ENCODE data around the gene RAG1. TPM values are rescaled to one million over a fixed set of nuclear protein-coding genes. Genes with fewer than 3 reads are reported as not detected.
A peak's percentile ranks its signal among the peaks of the same experiment; 100 is the strongest.
"Not testable (repeated sequence)": the region's sequence is repeated elsewhere in the genome, so short reads cannot be mapped to it uniquely, and the experiment has no call there.

RAG1 gene
- 0.61 and 0.80 TPM in 2 replicates for total RNA-seq (2014; rRNA removed; shearing (Covaris generic))
- 0.38 and 0.65 TPM in 2 replicates for polyA plus RNA-seq (2015; cell fraction: cytosol; rRNA removed)
- 0.23 and 4.5 TPM in 2 replicates for polyA plus RNA-seq (2015; cell fraction: nucleus; rRNA removed)

GRCh38 chr11:36567694-36568093 is at the start of gene RAG1:
TSS of gene RAG1 (plus strand) at chr11:36568007. CDS start at chr11:36573305, 5,298 bp downstream.
- DNase-seq (ENCODE audit: low read depth, low spot score), result no peak

GRCh38 chr11:36530840-36531239 is 37.0 kb upstream of the RAG1 start:
- DNase-seq (ENCODE audit: low read depth, low spot score), result no peak
- in situ Hi-C loops (cut with HindIII; ENCODE audit: low pct_unique_long_range_greater_than_20kb, low sequenced_read_pairs), result no loop called here

More at GRCh38 chr11:36567694-36568093, at the start of gene RAG1:
- in situ Hi-C loops (cut with HindIII; ENCODE audit: low pct_unique_long_range_greater_than_20kb, low sequenced_read_pairs), result no loop called here

- DNase-seq (ENCODE audit: low read depth, low spot score), result no peak
- in situ Hi-C loops (cut with HindIII; ENCODE audit: low pct_unique_long_range_greater_than_20kb, low sequenced_read_pairs), result no loop called here
Measured at GRCh38 chr11:36532941-36533601, 34.7 kb upstream of the RAG1 start.

- DNase-seq (ENCODE audit: low read depth, low spot score), result no peak
- in situ Hi-C loops (cut with HindIII; ENCODE audit: low pct_unique_long_range_greater_than_20kb, low sequenced_read_pairs), result no loop called here
Measured at GRCh38 chr11:36534276-36534840, 33.4 kb upstream of the RAG1 start.

GRCh38 chr11:36540998-36541397 is 26.8 kb upstream of the RAG1 start:
- in situ Hi-C loops (cut with HindIII; ENCODE audit: low pct_unique_long_range_greater_than_20kb, low sequenced_read_pairs), result no loop called here
- peak; percentile 88 for DNase-seq (ENCODE audit: low read depth, low spot score)

GRCh38 chr11:36550385-36551115 is 17.3 kb upstream of the RAG1 start:
- DNase-seq (ENCODE audit: low read depth, low spot score), result no peak
- in situ Hi-C loops (cut with HindIII; ENCODE audit: low pct_unique_long_range_greater_than_20kb, low sequenced_read_pairs), result no loop called here

- DNase-seq (ENCODE audit: low read depth, low spot score); in situ Hi-C loops (cut with HindIII; ENCODE audit: low pct_unique_long_range_greater_than_20kb, low sequenced_read_pairs): not testable (repeated sequence)
Measured at GRCh38 chr11:36557390-36557789, 10.4 kb upstream of the RAG1 start.

GRCh38 chr11:36557991-36558390 is 9.8 kb upstream of the RAG1 start:
- in situ Hi-C loops (cut with HindIII; ENCODE audit: low pct_unique_long_range_greater_than_20kb, low sequenced_read_pairs), result no loop called here
- no peak for DNase-seq (ENCODE audit: low read depth, low spot score)

- in situ Hi-C loops (cut with HindIII; ENCODE audit: low pct_unique_long_range_greater_than_20kb, low sequenced_read_pairs), result no loop called here
- DNase-seq (ENCODE audit: low read depth, low spot score), result no peak
Measured at GRCh38 chr11:36558571-36559413, 9.0 kb upstream of the RAG1 start.

- peak; percentile 82 for DNase-seq (ENCODE audit: low read depth, low spot score)
- in situ Hi-C loops (cut with HindIII; ENCODE audit: low pct_unique_long_range_greater_than_20kb, low sequenced_read_pairs), result no loop called here
Measured at GRCh38 chr11:36564376-36565030, 3.3 kb upstream of the RAG1 start.

- in situ Hi-C loops (cut with HindIII; ENCODE audit: low pct_unique_long_range_greater_than_20kb, low sequenced_read_pairs), result no loop called here
Measured at GRCh38 chr11:36565031-36565610, 2.7 kb upstream of the RAG1 start.

GRCh38 chr11:36566407-36567053 is 1.3 kb upstream of the RAG1 start:
- peak; percentile 40 for DNase-seq (ENCODE audit: low read depth, low spot score)
- in situ Hi-C loops (cut with HindIII; ENCODE audit: low pct_unique_long_range_greater_than_20kb, low sequenced_read_pairs), result no loop called here

More at GRCh38 chr11:36565031-36565610, 2.7 kb upstream of the RAG1 start:
- DNase-seq (ENCODE audit: low read depth, low spot score), result no peak

GRCh38 chr11:36569095-36569494 is 1.3 kb downstream of the RAG1 start:
- in situ Hi-C loops (cut with HindIII; ENCODE audit: low pct_unique_long_range_greater_than_20kb, low sequenced_read_pairs), result no loop called here
- no peak for DNase-seq (ENCODE audit: low read depth, low spot score)

GRCh38 chr11:36574486-36574885 is 6.7 kb downstream of the RAG1 start:
- in situ Hi-C loops (cut with HindIII; ENCODE audit: low pct_unique_long_range_greater_than_20kb, low sequenced_read_pairs), result no loop called here
- no peak for DNase-seq (ENCODE audit: low read depth, low spot score)

GRCh38 chr11:36577373-36577772 is 9.6 kb downstream of the RAG1 start:
- in situ Hi-C loops (cut with HindIII; ENCODE audit: low pct_unique_long_range_greater_than_20kb, low sequenced_read_pairs), result no loop called here
- DNase-seq (ENCODE audit: low read depth, low spot score), result no peak

- no peak for DNase-seq (ENCODE audit: low read depth, low spot score)
- in situ Hi-C loops (cut with HindIII; ENCODE audit: low pct_unique_long_range_greater_than_20kb, low sequenced_read_pairs), result no loop called here
Measured at GRCh38 chr11:36577859-36578258, 10.1 kb downstream of the RAG1 start.

All from SK-MEL-5 (cell line).